AG09319 (cell line): ENCODE results near the gene CEP350.
"Not testable (repeated sequence)": the region's sequence is repeated elsewhere in the genome, so short reads cannot be mapped to it uniquely, and the experiment has no call there.

Experiments
- DNase-seq: peaks from one replicate; pipeline ENCODE4 v3.0.0-alpha.2; 2010; ENCODE audit warnings: low read depth; ENCODE audit errors: extremely low read depth
- CTCF ChIP-seq: IDR thresholded peaks from 2 replicates; pipeline ENCODE4 v1.5.1; 2011; ENCODE audit warnings: low read depth, mild to moderate bottlenecking, inconsistent platforms, low read length, moderate library complexity

CEP350 gene

DNA sequence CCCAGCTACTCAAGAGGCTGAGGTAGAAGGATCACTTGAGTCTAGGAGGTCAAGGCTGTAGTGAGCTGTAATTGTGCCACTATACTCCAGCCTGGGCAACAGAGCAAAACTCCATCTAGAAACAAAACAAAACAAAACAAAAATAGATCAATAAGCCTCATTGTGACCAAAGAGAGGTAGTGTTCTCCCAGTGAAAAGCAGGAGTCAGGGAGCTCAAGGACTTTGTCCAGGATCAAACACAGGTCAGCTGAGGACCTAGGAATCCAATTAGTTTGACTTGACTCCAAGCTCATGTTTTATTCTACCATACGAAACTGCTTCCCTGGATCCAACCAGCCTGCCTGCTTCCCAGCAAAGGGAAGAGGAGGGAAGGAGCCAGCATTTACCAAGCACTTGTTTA, 178.6 kb downstream of the CEP350 start:
- DNase-seq, result no peak
- TF ChIP-seq CTCF, result no peak

- DNase-seq, result not testable (repeated sequence)
Observed at GRCh38 chr1:180133688-180134087, 179.1 kb downstream of the CEP350 start.

- DNase-seq, result no peak
- TF ChIP-seq CTCF, result no peak
Observed at GRCh38 chr1:180135535-180135934, 180.9 kb downstream of the CEP350 start.

GRCh38 chr1:180136331-180136967, 181.8 kb downstream of the CEP350 start:
- no peak for DNase-seq
- TF ChIP-seq CTCF, result no peak

DNA sequence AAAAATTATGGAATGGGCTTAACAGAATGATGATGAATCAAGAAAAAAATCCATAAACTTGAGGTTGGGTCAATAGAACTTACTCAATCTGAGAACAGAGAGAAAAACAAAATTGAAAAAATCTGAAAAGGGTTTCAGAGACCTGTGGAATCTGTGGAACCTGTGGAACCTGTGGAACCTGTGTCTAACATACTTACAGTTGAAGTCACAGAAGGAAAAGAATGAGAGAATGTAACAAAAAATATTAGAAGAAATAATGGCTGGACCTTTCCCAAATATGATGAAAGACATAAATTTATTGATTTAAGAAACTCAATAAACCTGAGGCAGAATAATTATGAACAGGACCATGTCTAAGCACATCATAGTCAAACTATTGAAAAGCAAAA, 182.4 kb downstream of the CEP350 start:
- no peak for DNase-seq
- no peak for TF ChIP-seq CTCF

- no peak for TF ChIP-seq CTCF
- DNase-seq, result no peak
Observed at GRCh38 chr1:180137776-180138175, 183.2 kb downstream of the CEP350 start.

- no peak for DNase-seq
- TF ChIP-seq CTCF, result no peak
Observed at GRCh38 chr1:180141381-180141934, 186.8 kb downstream of the CEP350 start.

DNA sequence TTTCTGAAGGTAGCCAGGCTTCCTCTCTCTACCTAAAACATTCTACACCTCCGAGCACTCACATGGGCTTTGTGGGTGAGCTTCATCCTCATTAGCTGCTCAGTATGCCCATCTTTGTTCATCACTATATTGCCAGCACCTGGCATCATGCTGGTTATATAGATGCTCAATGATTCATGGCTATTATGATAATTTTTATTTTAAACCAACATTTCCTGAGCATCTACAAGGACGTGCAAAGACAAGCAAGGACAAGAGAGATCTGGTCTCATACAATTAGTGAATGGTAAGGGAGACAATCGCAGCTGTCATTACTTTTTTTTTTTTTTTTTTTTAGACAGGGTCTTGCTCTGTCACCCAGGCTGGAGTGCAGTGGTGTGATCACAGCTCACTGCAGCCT, 188.7 kb downstream of the CEP350 start:
- no peak for DNase-seq
- no peak for TF ChIP-seq CTCF
